T follicular helper cell (primary cell): Measurements from ENCODE around the gene CHAT.

Experiments
- DNase-seq: peaks from one replicate; pipeline ENCODE4 v3.0.0-alpha.2; 2020; ENCODE audit warnings: low read depth

Gene CHAT

DNA sequence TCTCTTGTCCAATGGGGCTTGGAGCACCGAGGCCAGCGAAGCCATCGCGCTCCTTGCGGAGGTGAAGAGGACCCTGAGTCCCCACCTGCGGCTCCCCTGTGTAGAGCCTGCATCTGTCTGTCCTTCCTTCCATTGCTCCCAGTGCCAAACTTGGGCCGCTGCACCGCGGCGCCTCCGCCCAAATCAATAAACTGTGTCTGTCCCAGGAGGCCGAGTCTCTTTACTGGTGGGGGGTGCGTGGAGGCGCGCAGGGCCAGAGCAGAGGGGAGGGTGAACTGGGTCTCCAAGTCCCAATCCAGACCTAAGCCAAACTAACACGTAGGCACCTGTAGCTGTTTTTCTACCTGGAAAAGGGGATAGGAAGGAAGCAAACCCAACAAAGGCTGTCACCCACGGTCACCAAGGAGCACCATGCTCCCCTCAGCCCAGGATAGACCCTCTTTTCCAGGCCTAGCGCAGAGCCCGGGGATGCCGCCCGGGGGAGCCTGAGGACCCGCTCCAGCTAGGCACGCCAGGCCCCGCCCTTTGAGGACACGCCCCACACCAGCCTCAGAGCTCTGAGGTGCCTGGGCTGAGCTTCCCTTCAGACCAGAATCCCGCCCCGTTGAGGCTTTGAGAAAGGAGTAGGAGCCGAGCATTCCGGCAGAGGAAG lies 1.2 kb upstream of the CHAT start:
- DNase-seq = no peak

DNA sequence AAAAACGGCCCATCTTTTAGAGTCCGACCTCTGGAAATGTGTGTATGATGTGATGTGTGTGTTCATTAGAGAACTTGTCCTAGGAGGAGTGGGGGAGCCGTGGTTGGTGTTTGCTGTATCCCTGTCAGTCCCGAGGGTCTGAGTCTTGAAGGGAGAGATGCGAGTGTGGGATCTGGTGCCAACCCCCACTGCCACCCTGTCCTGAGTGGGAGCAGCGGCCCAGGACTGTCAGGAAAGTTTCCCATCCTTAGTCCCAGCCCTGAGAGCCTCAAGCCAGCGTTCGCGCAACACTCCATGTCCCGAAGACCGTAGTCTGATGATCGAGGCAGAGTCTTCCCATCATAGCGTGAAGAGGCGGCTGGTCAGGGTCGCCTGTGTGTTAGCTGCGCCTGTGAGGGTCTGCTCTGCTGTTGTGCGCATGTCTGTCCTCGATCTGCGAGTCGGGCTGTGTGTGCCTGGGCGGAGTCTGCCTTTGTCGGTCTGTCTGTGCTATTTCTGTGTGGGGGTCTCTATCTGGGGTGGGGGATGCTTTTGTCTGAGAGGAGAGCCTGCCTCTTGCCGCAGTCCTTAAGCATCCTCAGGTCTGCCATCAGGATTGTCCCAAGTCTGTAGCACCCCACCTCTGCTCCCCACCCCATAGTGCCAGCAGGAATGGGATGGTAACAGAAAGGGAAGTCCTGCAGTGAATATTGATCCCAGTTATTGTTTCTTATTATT lies 514 bp upstream of the CHAT start:
- no peak for DNase-seq

DNA sequence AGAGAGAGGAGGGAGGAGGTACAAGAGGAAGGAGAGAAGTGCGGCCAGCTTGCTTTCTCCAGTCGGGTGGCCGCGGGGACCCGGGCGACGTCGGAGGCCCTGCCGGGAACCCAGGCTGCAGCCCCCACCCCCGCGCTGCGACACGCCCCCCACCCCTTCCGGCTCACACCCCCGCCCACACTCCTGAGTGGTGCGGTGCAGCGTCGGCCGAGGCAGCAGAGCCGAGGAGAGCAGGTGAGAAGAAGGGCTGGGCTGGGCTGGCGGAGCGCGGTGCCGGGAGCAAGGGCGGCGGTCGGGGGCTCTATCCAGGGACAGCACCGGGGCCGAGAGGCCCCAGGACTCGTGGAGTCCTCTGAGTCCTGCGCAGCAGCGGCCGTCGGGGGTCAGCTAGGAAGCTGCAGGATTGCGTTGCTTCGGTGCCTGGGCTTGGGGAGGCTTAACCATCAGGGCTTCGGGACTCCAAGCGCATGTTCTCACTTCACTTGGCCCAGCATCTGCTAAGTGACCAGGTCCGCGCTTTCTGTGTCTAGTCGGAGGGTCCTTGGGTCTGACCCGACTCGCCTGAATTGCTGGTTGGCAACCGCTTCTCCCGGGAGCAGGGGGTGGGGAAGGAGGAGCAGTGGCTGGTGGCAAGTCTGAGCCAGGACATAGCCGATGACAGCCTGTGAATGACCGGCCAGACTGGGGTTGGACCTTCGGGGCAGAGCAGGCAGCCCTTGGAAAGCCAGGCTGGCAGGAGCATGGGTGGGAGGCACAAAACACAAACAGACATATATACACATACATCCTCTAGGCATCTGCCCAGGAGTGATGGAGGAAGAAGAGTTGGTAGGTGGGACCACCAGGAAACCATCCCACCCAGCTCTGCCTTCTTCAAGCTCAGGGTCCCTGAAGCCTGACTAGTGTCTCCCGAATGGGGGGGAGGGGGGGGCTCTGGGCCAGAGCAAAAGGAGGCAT lies 683 bp downstream of the CHAT start:
- no peak for DNase-seq

DNA sequence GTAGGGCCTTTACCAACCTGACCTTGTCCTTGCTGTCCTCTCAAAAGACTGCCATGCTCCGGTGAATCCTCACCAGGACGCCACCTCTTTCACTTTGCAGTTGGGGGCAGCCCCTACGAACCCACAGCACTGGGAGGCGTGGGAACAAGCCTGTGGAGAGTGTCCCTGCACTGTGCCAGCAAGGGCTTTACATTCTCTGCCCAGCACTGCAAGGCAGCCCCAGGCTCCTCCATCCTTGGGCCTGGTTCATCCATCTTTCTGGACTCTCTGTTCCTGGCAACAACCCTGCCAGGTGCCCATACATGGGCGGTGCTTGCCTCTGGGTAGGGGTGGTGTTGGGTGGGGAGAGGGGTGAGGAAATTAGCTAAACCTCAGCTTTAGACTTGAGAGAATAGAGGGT lies 1.4 kb downstream of the CHAT start:
- no peak for DNase-seq

DNA sequence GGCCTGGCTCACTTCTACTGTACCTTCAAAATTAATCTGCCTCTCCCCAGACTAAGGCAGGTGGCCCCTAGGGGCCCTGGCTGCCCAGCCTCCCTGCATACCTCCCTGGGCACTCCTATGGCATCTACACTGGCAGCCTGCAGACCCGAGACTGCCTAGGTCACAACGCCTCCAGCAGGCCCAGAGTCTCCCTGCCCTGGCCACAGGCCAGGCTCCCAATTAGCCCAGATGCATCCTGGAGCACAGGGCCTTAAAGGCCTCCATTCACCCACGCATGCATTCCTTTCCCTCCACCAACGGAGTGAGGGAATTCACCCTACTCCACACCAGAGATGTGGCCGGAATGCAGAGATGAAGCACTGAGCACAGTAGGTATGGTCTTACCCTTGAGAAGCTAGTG lies 1.9 kb downstream of the CHAT start:
- DNase-seq = no peak

DNA sequence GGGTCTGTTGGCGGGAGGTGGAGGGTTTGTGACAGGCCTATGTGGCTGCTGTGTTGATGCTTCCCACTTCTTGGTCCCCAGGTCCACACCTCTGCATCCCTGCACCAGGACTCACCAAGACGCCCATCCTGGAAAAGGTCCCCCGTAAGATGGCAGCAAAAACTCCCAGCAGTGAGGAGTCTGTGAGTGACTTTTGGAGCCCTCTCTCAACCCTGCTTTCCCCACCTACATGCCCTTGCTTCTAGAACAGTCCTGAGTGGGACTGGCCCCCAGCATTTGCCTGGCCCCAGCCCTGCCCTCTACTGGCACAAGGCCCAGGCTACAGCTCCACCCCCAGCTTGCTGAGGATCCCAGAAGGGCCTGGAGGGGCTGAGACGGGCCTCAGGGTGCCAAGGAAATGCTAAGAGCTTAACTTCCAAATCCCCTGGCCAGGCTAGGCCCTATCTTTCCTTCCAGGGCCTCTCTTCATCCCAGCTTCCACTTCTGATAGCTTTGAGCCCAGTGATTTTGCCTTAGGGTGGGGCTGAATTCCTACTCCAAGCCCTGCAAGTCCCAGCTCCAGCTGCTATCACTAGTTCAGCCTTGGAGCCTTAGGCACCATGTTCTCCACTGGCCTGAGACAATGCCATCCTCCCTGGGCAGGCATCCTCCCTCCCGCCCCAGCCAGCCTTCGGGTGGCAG lies 2.7 kb downstream of the CHAT start:
- no peak for DNase-seq

DNA sequence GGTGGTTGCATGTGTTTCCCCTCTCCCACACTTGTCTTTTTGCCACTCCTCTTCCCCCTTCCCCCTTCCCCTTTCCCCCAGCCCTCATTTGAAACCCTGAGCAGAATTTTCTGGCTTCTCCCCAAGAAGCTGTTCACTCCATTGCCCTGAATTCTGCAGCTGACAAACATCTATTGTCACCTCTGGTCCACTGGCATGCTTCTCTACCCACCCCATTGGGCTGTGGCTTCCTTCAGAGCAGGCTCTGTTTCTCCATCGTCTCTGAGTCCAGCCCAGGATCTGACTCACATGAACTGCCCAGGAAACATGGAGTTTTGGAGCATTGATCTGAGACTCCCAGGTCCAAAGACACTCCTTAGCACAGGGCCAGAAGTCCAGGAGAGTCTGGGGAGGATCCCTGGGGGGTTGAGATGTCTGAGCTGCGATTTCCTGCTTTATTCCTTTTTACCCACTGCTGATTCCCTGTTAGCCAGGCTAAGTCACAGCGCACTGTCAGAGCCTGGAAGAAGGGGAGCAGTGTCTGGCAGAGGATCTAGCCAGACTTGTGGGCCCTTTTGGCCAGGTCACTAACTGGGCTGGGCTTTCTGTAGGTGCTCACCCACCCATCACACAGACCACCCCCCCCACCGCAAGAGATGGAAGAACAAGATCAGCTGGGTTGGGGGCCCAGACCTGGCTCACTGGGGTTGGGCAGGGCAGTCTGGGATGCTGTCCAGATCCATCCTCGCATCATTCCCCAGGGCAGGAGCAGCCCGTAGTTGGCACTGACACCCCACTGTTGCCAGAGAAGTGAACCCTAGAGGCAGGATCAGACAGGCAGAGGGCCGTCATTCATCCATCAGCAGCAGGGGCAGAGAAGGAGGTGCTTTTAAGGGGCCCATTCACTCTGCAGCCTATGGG lies 3.5 kb downstream of the CHAT start:
- DNase-seq = no peak

DNA sequence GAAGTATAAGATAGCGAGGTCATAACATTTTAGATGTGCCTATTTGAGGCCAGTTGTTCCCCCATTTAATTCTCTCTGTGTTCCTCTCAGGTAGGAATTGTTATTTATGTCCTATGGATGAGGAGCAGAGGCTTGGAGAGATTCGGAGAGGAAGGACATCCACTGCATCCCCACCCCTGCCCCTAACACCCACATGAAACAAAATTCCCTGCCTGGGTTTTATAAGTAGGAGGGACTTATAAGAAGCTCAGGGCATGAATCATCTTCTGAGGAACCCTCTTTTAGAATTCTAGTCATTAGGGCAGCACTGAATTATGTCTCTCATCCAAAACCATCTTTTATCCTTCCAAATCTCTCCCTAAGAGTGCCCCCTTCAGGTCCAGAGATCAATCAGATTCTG lies 5.0 kb downstream of the CHAT start:
- no peak for DNase-seq

DNA sequence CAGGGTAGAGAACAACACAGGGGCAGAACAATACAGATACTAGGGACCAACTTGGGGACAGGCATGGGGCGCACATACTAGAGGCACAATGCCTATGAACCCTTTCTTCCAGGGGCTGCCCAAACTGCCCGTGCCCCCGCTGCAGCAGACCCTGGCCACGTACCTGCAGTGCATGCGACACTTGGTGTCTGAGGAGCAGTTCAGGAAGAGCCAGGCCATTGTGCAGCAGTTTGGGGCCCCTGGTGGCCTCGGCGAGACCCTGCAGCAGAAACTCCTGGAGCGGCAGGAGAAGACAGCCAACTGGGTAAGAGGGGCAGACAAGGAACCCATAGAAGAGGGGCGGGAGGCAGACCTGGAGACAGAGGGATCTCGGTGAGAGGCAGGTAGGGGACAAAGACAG lies 5.8 kb downstream of the CHAT start:
- DNase-seq = no peak

DNA sequence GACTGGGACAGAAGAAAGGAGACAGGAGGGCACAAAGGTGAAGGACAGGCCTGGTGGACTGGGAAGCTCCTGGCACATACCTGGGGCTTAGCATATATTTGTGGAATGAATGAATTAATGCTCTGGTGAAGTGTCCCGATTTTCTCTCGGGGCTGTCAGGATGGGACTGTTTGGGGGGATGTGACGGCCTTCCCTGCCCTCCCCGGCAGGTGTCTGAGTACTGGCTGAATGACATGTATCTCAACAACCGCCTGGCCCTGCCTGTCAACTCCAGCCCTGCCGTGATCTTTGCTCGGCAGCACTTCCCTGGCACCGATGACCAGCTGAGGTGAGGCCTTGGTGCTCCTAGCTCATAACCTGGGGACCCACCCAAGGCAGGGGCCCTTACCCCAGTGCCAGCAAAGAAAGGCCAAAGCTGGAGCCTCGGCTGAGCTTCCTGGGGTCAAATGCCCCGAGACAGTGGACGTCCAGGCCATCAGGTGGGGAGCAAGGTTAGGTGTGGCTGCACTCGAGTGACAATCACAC lies 6.5 kb downstream of the CHAT start:
- no peak for DNase-seq

DNA sequence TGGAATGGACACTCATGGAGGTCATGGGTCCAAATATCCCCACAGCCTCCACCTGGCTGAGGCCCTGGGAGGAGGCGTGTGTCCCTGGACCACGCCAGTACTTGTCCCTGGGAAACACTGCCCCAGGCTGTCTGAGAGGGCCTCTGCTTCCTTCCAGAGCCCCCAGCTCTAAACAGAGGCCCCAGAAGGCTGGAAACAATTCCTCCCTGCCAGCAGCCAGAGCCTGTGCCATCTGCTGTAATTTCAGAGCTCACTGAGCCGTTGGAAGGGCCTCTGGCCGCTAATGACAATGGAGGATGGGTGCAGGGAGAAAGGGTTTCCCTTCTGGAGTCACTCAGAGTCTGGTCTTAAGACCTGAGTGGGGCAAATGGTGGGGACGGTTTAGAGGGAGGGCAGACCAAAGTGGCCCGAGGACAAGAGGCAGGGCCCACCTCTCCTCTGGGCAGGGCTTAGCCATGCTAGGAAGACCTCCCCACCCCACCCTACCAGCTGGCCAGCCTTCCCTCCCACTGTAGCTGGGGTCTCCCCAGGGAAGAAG lies 7.1 kb downstream of the CHAT start:
- DNase-seq = no peak

DNA sequence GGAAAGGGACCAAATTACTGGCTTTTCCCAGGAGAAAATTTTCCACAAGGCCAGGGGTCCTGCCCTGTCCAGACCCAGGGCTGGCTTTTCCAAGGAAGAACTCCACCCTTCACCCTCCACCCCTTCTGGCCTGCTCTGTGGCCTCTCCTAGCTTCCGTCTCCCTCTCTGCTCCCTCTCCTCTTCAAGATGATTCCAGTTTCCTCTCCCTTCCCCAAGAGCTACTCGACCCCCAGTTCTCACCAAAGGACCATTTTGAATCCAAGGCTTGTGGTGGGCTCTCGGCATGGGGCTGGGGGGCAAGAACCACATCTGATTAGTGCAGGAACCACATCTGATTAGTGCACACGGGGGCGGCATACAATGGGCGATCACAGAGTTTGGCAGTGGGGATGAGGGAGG lies 7.7 kb downstream of the CHAT start:
- DNase-seq = no peak

DNA sequence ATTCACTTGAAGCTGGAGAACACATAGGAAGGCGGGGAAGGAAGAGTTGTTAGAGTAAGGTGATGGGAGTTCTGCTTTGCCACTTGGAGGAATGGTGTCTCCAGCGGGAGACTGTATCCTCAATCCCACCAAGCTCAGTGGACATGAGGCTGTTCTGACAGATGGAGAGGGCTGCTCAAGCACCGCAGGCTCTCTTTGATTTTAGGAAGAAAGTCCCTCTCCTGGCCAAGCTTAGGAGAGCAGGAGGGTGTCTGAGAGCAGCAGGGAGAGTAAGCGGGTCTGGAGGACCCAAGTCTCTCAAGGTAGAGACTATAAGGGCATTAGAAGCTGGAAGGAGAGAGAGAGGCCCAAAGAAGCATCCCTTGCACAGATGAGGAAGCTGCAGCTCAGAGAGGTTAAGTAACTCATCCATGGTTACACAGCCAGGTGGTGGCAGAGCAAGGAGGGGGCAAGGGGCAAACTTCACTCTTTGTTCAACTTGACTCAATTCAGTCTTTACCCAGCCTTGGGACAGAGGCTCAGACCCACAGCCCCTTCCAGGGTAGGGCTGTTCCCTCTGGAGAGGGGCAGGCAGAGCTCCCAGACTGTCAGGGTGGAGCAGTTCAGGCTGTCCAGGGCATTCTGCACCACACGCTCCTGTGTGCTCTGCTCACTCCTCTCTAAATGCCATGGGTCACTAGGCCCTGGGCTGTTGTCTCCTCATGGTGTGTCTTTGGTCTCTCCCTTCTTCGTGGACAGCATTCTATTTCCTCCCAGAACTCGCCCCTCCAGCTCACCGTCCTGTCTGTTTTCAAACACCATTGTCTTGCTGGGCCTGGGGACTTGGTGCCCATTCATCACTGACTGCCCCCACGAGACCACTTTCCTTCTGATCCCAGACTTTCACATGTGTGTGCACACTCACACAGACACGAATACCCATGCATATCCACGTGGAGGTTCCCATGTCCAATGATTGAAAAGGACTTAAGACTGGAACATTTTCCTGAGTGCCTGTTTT lies 8.9 kb downstream of the CHAT start:
- no peak for DNase-seq

DNA sequence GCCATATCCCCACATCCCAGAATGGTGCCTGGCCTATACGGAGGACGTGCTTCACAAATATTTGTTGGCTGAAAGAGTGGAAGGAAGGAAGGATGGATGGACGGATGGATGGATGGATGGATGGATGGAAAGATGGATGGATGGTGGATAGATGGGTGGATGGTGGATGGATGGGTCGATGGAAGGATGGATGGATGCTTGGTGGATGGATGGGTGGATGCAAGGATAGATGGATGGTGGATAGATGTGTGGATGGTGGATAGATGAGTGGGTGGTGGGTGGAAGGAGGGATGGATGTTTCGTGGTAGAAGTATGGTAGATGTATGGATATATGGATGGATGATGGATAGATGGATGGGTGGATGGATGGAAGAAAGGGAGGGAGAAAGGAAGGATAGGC lies 10.8 kb downstream of the CHAT start:
- DNase-seq = no peak

DNA sequence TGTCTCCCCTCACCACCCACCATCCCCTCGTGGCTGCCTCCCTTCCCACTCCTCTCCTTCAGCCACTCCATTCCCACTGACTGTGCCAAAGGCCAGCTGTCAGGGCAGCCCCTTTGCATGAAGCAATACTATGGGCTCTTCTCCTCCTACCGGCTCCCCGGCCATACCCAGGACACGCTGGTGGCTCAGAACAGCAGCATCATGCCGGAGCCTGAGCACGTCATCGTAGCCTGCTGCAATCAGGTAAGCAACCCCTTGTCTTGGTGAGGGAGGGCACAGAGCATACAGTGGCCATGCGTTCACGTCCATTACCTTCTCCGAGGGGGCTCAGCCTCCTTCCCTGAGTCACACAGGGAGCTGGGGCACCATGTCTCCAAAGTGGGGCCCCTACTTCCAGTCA lies 11.6 kb downstream of the CHAT start:
- DNase-seq = no peak

DNA sequence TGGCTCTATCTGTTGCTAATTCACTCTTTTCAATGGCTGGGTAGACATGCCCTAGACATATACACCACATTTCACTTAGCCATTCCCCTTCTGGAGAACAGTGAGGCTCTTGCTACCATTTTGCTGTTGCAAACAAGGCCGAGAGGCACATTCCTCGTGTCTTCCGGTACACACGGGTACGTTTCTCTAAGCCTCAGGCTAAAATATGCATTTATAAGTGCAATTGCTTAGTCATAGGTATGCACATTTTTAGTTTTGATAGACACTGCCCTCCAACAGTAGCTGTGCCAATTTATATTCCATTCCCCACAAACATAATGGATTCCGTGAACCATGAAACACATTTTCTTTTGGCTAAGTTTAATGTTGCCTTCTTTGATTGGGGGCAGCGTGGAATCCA lies 13.2 kb downstream of the CHAT start:
- no peak for DNase-seq

DNA sequence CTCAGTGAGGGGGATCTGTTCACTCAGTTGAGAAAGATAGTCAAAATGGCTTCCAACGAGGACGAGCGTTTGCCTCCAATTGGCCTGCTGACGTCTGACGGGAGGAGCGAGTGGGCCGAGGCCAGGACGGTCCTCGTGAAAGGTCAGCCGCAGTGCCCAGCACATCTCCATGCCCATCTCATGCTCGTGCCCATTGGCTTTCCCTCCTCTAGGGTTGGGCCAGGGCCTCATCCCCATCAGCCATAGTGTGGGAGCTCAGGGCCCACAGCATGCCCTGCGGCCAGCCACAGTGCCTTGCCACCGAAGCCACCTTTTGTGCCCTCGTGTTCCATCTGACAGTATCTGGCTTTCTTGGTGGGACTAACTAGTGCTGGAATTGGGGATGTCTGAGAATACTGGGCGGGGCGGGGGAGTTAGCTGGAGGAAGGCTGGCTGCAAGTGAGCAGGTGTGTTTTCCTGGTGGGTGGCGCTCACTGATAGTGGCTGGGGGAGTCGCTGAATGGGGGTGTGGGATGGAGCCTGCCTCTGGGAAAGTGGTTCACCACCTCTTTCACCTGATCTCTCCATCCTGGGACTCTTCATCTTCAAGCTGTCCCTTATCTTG lies 13.9 kb downstream of the CHAT start:
- DNase-seq = no peak

DNA sequence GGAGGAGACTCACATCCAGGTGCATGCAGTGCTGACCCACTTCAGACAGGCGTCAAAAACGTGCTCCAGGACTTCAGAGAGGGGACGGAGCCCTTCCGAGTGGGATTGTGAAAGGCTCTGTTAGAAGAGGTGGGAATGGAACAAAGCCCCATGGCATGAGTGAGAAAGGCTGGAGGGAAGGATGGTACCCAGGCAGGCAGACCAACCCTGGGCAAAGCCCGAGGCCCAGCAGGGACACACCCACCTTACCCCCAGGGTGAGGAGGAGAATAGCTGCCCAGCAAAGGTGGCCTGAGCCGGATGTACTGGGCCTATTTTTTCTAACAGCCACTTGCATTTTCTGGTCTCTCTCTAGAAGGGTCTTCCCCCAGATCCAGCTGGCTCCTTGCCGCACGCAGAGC lies 14.8 kb downstream of the CHAT start:
- no peak for DNase-seq

DNA sequence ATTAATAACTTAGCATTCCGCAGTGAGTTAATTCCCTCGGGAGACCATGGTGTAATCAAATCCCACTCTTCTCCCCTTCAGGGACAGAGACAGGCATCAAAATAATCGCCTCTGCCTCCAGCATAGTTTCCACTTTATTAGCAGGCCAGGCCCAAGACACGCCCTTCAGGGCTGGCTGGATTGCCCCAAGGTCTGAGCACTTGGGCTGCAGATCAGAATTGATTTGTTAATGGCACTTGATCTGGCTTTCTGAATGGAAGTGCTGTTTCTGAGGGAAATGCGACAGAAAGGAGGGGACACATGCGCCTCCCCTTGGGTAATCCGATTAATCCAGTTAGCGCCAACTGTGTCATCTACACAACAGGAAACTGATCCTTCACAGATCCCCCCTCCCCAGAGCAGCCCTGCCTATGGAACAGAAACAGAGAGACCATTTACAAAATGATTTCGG lies 15.6 kb downstream of the CHAT start:
- DNase-seq = no peak
